ENCODE measurements around the gene STX18.
"Not testable (repeated sequence)": the region's sequence is repeated elsewhere in the genome, so short reads cannot be mapped to it uniquely, and the experiment has no call there.

Gene STX18

DNA sequence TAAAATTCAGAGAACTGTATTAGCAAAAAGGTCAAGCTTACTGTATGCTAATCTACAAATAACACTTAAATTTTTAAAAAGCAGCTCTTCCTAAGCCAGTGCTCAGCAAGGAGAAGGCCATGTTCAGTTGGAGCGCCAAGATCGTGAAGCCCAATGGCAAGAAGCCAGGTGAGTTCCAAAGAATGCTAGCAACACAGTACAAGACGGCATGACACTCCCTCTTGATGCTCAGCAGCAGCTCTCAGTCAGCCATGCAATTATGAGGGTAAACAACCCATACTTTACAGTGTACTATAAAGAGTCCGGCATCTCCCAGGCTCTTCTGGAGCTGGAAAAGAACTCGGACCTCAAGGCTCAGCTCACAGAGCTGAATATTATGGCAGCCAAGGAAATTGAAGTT is 34.9 kb downstream of the STX18 start:
- no peak for DNase-seq

DNA sequence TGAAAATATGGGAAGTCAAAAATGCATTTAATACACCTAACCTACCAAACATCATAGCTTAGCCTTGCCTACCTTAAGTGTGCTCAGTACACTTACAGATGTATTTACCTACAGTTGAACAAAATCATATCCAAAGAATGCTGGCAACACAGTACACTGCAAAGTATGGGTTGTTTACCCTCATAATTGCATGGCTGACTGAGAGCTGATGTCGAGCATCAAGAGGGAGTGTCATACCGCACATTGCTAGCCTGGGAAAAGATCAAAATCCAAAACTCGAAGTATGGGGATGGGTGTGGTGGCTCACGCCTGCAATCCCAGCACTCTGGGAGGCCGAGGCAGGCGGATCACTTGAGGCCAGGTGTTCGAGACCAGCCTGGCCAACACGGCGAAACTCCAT is 36.6 kb downstream of the STX18 start:
- not testable (repeated sequence) for DNase-seq

- no peak for DNase-seq
Measured at GRCh38 chr4:4504783-4505182, 37.1 kb downstream of the STX18 start.

- no peak for DNase-seq
Measured at GRCh38 chr4:4502694-4503311, 39.0 kb downstream of the STX18 start.

- no peak for DNase-seq
Measured at GRCh38 chr4:4501679-4502078, 40.2 kb downstream of the STX18 start.

GRCh38 chr4:4499438-4500123 is 42.3 kb downstream of the STX18 start:
- DNase-seq = no peak

DNA sequence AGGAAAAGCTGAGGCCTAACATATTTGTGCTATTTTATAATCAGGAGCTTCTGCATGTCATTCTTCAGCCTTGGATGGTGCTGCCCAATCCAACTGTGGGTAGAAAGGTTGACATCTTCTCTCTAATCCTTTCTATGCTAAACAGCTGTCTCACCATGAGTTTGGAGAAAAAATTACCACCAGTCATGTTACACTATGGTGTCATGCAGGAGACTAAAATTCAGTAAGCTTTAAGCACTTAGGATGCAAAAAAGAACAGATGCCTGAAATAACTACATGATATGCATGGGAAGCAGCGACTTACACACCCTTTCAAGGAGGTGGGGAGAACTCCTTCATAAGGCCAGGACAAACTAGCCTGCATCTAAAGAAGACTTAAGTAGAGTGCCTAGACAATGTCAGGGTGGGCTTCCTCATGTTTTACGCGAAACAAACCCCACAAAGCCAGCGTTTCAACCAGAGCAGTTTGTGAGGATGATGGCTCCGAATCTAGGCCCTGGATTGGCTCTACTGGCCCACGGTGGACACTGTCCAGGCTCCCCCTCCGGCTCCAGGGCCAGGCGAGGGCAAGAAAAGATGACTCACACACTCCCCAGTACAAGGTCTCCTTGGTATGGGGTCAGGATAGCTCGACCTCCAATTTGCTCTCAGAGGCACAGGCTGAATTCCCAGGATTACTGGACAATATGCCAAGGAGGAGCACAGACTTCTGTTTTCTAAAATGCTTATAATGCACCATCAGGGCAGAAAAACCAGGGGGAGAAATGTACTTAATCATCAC is 45.1 kb downstream of the STX18 start:
- DNase-seq = no peak

DNA sequence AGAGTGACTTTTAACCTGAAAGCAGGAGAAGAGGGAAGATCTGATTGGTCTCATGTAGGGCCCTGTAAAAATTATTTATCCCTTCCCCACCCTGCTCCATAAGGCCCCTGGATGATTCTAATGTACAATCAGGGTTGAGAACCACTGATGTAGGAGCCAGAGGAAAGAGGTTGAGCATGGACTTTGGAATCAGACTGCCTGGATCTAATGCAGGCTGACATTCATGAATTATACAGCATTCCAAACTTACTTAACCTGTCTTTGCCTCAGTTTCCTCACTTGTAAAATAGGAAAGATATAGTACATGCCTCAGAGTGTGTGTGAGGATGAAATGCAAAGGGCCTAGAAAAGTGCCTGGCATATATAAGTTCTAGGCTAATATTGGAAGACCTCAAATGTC is 47.0 kb downstream of the STX18 start:
- no peak for DNase-seq

- DNase-seq = no peak
Measured at GRCh38 chr4:4492161-4492847, 49.5 kb downstream of the STX18 start.

DNA sequence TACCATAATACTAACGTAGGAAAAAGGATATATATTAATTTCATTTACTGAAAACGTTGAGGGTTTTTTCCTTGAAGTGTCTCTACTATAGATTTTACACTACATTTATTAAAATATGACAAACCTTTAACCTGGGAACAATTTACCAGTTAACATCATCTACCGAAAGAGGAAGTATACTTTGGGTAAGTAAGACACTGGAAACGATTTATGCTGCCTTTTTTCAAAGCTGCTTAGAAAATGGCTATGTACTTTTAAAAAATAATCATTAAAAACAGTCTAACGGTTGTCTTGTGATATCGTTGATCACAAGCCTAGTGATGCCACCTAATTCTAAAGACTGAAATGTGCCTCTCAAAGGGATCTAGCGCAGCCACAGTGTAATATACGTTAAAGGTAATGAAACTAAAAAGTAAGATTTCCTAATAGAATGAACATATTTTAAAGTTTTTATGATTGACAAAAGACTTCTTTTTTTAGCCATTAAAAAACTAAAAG is 50.4 kb downstream of the STX18 start:
- no peak for DNase-seq

DNA sequence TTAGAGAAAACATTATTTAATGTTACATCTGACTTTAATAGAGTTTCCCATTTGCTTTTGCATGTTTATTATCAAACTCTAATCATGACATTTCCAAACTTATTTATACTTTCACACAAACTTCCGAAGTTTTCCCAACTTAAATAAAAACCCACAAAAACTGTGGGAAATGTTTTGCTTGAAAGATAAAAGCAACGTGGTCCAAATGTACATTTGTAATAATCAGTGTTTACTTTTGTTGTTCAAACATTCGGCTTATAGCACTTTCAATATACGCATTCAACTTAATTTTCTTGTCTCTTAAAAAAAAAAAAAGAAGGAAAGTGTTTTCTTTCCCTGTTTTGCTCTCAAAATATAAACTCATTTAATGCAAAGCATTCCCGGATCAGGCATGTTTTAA is 51.0 kb downstream of the STX18 start:
- DNase-seq = no peak

DNA sequence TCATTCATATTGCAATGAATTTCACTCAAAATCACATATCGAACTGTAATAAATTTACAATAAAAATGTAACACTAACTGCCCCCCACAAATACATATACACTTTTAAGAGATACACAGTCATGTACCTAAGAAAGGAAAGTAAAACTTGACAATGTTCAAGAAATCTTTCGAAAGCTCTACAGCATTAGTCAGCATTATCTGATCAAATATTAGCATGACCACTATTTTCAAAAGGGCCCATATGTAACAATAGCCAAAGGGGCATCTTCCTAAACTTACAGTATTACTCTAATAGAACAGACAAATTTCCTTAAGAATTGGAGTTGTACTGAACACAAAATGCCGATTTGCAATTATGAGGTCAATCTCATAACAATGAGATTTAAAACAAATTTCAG is 51.8 kb downstream of the STX18 start:
- no peak for DNase-seq

GRCh38 chr4:4488405-4489404 is 53.1 kb downstream of the STX18 start:
- peak; percentile 60 for DNase-seq

- no peak for DNase-seq
Measured at GRCh38 chr4:4486969-4487368, 54.9 kb downstream of the STX18 start.

- DNase-seq = no peak
Measured at GRCh38 chr4:4485806-4486205, 56.0 kb downstream of the STX18 start.

DNA sequence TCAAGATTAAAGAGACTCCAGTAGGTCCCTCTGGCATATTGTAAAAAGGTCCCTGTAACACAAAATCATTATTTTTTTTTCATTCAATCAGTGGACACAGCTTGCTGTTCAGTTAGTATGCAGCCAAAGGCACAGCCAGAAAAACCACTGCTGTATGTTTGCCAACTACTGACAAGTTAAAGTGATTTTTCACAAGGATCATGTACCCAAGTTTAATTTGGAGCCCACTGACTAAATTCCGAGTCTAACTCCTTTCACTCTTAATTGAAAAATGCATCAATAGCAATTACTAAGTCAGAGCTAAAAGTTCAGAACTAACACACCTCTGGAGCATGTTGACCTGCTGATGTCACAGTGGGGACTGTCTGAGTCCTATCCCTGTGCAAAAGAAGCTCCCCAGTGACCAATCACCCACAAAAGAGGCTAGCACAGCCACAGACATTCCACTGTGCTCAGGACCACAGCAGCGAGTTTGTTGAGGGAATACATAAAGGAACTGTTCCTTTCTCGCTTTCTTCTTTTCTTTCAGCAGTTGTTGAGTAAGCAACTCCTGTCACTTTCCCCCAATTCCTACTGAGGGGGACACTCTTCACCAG is 60.4 kb downstream of the STX18 start:
- no peak for DNase-seq

- no peak for DNase-seq
Measured at GRCh38 chr4:4480685-4481398, 61.0 kb downstream of the STX18 start.

- no peak for DNase-seq
Measured at GRCh38 chr4:4480205-4480604, 61.6 kb downstream of the STX18 start.

GRCh38 chr4:4479366-4479765 is 62.5 kb downstream of the STX18 start:
- no peak for DNase-seq

- DNase-seq = no peak
Measured at GRCh38 chr4:4477796-4478195, 64.1 kb downstream of the STX18 start.

DNA sequence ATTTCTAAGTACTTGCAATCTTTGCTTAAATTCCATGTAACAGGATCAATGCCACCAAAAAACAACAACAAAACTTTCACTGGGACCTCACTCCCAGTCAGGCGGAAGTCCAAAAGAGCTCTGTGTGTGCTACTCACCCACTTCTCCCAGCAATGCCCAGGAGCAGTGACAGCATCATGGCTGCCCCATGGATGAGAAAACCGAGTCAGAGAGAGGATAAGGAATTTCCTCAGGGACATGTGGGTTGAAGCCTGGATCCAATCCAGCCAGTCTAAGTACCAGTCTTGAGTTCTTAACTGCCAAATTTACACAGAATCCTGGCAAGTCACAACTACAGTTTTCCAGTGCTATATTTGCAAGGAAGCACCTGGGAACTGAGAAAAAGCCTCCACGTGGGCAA is 64.5 kb downstream of the STX18 start:
- no peak for DNase-seq

All from activated T-cell treated with anti-CD3 and anti-CD28 coated beads for 4 hours (primary cell).